Mesenchymal stem cell (in vitro differentiated cells and primary cell): ENCODE measurements around the gene UNC5C.

Experiments
- DNase-seq: peaks from one replicate; pipeline ENCODE4 v3.0.0-alpha.2; 2013
- H2AFZ ChIP-seq: one replicate; pipeline ENCODE4 v1.6.1; 2013; ENCODE audit warnings: low read depth, mild to moderate bottlenecking, control low read depth, inconsistent platforms, low read length, moderate library complexity
- H2AK5ac ChIP-seq: 2 replicates; pipeline ENCODE4 v1.6.1; 2013; ENCODE audit warnings: low read length, moderate library complexity, mild to moderate bottlenecking, inconsistent platforms; ENCODE audit not compliant: severe bottlenecking
- H2BK120ac ChIP-seq: one replicate; pipeline ENCODE4 v1.6.1; 2013; ENCODE audit warnings: low read depth, mild to moderate bottlenecking, inconsistent platforms, low read length, moderate library complexity
- H2BK12ac ChIP-seq, 2 experiments: one replicate each; pipeline ENCODE4 v1.6.1; 2013; ENCODE audit warnings: inconsistent platforms in 2 of 2, low read length in 2 of 2, mild to moderate bottlenecking in 2 of 2, moderate library complexity in 2 of 2, control low read depth in 1 of 2
- H2BK15ac ChIP-seq: one replicate; pipeline ENCODE4 v1.6.1; 2013; ENCODE audit warnings: mild to moderate bottlenecking, low read depth, inconsistent platforms; ENCODE audit not compliant: poor library complexity, severe bottlenecking
- H2BK5ac ChIP-seq: 2 replicates; pipeline ENCODE4 v1.6.1; 2013; ENCODE audit warnings: low read depth, mild to moderate bottlenecking, low read length, control low read depth, inconsistent platforms; ENCODE audit not compliant: poor library complexity, severe bottlenecking
- H3K14ac ChIP-seq, 2 experiments: one replicate each; pipeline ENCODE4 v1.6.1; 2013; ENCODE audit warnings: inconsistent platforms in 2 of 2, low read length in 2 of 2, control low read depth in 1 of 2, mild to moderate bottlenecking in 1 of 2, moderate library complexity in 1 of 2
- H3K18ac ChIP-seq, 2 experiments: one replicate each; pipeline ENCODE4 v1.6.1; 2013; ENCODE audit warnings: inconsistent platforms in 2 of 2, low read length in 2 of 2, control low read depth in 1 of 2, low read depth in 1 of 2, mild to moderate bottlenecking in 1 of 2
- H3K23ac ChIP-seq, 2 experiments: one replicate each; pipeline ENCODE4 v1.6.1; 2013; ENCODE audit warnings: inconsistent platforms in 2 of 2, low read length in 2 of 2, mild to moderate bottlenecking in 2 of 2, moderate library complexity in 2 of 2, control low read depth in 1 of 2
- H3K27ac ChIP-seq: 2 replicates; pipeline ENCODE4 v1.5.1; 2013; ENCODE audit warnings: mild to moderate bottlenecking, moderate library complexity, low read length, control low read depth, inconsistent platforms; ENCODE audit not compliant: poor library complexity, severe bottlenecking
- H3K27me3 ChIP-seq, 2 experiments: 2 replicates each; pipeline versions ENCODE4 v1.6.1 to v1.7.0; 2013; ENCODE audit warnings: low read length in 2 of 2, mild to moderate bottlenecking in 2 of 2, moderate library complexity in 2 of 2, control low read depth in 1 of 2, inconsistent platforms in 1 of 2; ENCODE audit not compliant: control insufficient read depth in 1 of 2, insufficient read depth in 1 of 2
- H3K36me3 ChIP-seq, 2 experiments: 2 replicates each; pipeline versions ENCODE4 v1.6.1 to v1.7.0; 2013; ENCODE audit warnings: low read length in 2 of 2, control low read depth in 1 of 2, inconsistent platforms in 1 of 2, low read depth in 1 of 2, mild to moderate bottlenecking in 1 of 2; ENCODE audit not compliant: insufficient read depth in 2 of 2, control insufficient read depth in 1 of 2
- H3K4ac ChIP-seq, 2 experiments: one replicate each; pipeline ENCODE4 v1.6.1; 2013; ENCODE audit warnings: inconsistent platforms in 2 of 2, low read length in 2 of 2, mild to moderate bottlenecking in 2 of 2, moderate library complexity in 2 of 2, control low read depth in 1 of 2, low read depth in 1 of 2
- H3K4me1 ChIP-seq: 2 replicates; pipeline ENCODE4 v1.6.1; 2013; ENCODE audit warnings: low read depth, low read length, control low read depth; ENCODE audit not compliant: control insufficient read depth, insufficient read depth
- H3K4me2 ChIP-seq: 2 replicates; pipeline ENCODE4 v1.6.1; 2013; ENCODE audit warnings: low read length, mild to moderate bottlenecking, inconsistent platforms; ENCODE audit not compliant: poor library complexity, severe bottlenecking
- H3K4me3 ChIP-seq, 2 experiments: 2 replicates each; pipeline versions ENCODE4 v1.5.1 to v1.7.0; 2013; ENCODE audit warnings: low read length in 2 of 2, mild to moderate bottlenecking in 2 of 2, control low read depth in 1 of 2, low read depth in 1 of 2; ENCODE audit not compliant: insufficient read depth in 1 of 2
- H3K79me1 ChIP-seq: replicated peaks from 2 replicates; pipeline ENCODE4 v1.6.1; 2013; ENCODE audit warnings: mild to moderate bottlenecking, control low read depth, low read length, inconsistent platforms; ENCODE audit not compliant: poor library complexity, severe bottlenecking
- H3K9ac ChIP-seq: 2 replicates; pipeline ENCODE4 v1.7.0; 2013; ENCODE audit warnings: mild to moderate bottlenecking, low read length, moderate library complexity
- H3K9me3 ChIP-seq: 2 replicates; pipeline ENCODE4 v1.7.0; 2013; ENCODE audit warnings: mild to moderate bottlenecking, low read length; ENCODE audit not compliant: control insufficient read depth
- H4K8ac ChIP-seq: one replicate; pipeline ENCODE4 v1.6.1; 2013; ENCODE audit warnings: inconsistent platforms, mild to moderate bottlenecking, low read length, moderate library complexity
- H4K91ac ChIP-seq: one replicate; pipeline ENCODE4 v1.6.1; 2013; ENCODE audit warnings: mild to moderate bottlenecking, low read length, inconsistent platforms
- WGBS: methylation state at CpG from one replicate; pipeline ENCODE4 v1.1.7; 2013; ENCODE audit warnings: mixed read lengths; 5-methylcytosine and 5-hydroxymethylcytosine counted together

UNC5C gene

DNA sequence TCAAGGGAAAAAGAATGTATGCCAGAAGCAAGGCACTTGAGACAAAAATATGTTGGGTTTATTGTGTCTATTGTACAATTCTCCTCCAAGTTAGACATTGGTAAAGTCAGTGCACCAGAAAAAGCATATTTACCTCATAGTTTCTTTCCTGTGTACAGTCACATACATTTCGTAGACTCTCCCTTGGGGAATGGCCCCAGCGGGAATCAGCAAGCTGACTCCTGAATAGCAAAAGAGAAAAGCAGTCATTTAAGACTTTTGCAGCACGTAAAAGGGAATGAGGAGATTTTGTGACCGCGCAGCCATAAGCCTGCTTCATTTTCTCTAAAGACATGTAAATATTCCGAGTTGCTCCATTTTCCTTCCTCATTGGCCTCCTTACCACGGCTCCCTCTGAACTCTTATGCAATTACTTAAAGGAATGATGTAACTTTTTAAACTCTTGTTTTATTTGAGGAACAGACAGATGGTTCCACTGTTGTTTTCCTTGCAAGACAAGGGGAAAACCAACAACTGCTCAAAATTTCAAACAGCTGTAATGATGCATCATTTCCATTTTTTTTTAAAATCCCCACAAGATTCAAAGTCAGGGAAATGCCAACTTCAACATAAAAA is 332.7 kb downstream of the UNC5C start:
- Histone ChIP-seq H3K9ac (no peak overlapping the region), H3K4me1 (no peaks in the 10 kb centered on the region), H3K23ac (no peak overlapping the region), H3K9me3 (no peaks in the 10 kb centered on the region), H3K14ac (no peak overlapping the region), H4K91ac (no peak overlapping the region), H2BK120ac (no peak overlapping the region), H3K4me2 (no peak overlapping the region), H3K27me3 (no peaks in the 10 kb centered on the region), H2BK15ac (no peak overlapping the region), H3K36me3 (no peaks in the 10 kb centered on the region), H3K18ac (no peak overlapping the region), H4K8ac (no peak overlapping the region), H3K4ac (no peak overlapping the region), H3K4me3 (no peak overlapping the region), H3K79me1 (no peaks in the 10 kb centered on the region), H2BK12ac (no peak overlapping the region), H3K27ac (no peak overlapping the region), H2BK5ac (no peak overlapping the region), H2AK5ac (no peak overlapping the region), H2AFZ (no peak overlapping the region)
- DNase-seq: peak; percentile 32
- WGBS: 93% methylated on average over 5 of the region's 7 CpGs

DNA sequence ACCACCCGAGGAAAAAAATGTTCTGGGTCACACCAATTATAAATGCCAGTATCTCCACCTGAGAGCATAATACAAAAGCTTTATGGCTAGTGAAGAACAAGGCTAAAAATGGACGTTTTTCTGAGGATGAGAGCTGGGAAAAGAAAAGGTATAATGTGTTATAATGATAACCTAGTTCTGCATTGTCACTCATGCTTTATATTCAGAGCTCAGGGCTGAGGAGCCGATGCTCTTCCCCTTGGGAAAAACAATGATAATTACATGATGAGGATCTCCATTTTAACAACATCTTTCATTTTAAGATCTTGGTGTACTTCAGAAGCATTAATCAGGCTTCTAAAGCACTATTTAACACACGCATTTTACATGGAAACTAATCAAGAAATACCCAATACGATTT is 333.7 kb downstream of the UNC5C start:
- H3K9me3 ChIP-seq: no peaks in the 10 kb centered on the region
- no peak overlapping the region for H4K8ac ChIP-seq
- H3K4me2 ChIP-seq: no peak overlapping the region
- H3K27ac ChIP-seq: no peak overlapping the region
- H2BK12ac ChIP-seq: no peak overlapping the region
- H4K91ac ChIP-seq: no peak overlapping the region
- no peak for DNase-seq
- no peaks in the 10 kb centered on the region for H3K36me3 ChIP-seq
- no peak overlapping the region for H2BK5ac ChIP-seq
- no peak overlapping the region for H3K18ac ChIP-seq
- H3K4ac ChIP-seq: no peak overlapping the region
- H3K27me3 ChIP-seq: no peaks in the 10 kb centered on the region
- H3K9ac ChIP-seq: no peak overlapping the region
- H2BK120ac ChIP-seq: no peak overlapping the region
- WGBS: 100% methylated on average over 3 of the region's 5 CpGs
- no peak overlapping the region for H2AFZ ChIP-seq
- H3K23ac ChIP-seq: no peak overlapping the region
- H3K14ac ChIP-seq: no peak overlapping the region
- no peaks in the 10 kb centered on the region for H3K4me1 ChIP-seq
- H3K4me3 ChIP-seq: no peak overlapping the region
- no peak overlapping the region for H2AK5ac ChIP-seq
- no peak overlapping the region for H2BK15ac ChIP-seq
- H3K79me1 ChIP-seq: no peaks in the 10 kb centered on the region

DNA sequence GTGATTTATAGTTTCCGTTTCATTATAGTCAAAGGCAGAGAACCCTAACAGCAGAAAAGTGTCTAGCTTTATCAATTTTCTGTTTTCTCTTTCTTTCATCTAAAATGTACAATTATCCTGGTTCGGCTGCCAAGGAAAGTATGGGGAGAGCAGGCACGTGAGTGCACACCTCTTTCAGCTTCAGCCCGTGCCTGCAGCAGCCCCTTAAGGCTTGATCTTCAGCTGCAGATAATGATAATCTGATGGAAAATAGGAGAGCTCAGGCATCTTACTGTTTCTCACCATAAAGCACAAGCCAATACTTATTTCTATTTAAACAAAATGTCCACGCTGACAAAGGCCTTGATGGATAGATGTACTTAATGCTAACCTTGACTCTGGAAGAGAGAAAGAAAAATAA is 334.4 kb downstream of the UNC5C start:
- Histone ChIP-seq H2BK15ac (no peak overlapping the region), H2AFZ (no peak overlapping the region), H3K27me3 (no peaks in the 10 kb centered on the region), H3K14ac (no peak overlapping the region), H3K79me1 (no peaks in the 10 kb centered on the region), H3K4ac (no peak overlapping the region), H3K9ac (no peak overlapping the region), H2AK5ac (no peak overlapping the region), H3K18ac (no peak overlapping the region), H2BK12ac (no peak overlapping the region), H2BK120ac (no peak overlapping the region), H4K91ac (no peak overlapping the region), H3K9me3 (no peaks in the 10 kb centered on the region), H3K23ac (no peak overlapping the region), H3K4me2 (no peak overlapping the region), H3K4me3 (no peak overlapping the region), H2BK5ac (no peak overlapping the region), H3K27ac (no peak overlapping the region), H4K8ac (no peak overlapping the region), H3K4me1 (peaks cover 2% of the 10 kb centered on the region), H3K36me3 (no peaks in the 10 kb centered on the region)
- WGBS: 91% methylated on average over 5 of the region's 5 CpGs
- no peak for DNase-seq

DNA sequence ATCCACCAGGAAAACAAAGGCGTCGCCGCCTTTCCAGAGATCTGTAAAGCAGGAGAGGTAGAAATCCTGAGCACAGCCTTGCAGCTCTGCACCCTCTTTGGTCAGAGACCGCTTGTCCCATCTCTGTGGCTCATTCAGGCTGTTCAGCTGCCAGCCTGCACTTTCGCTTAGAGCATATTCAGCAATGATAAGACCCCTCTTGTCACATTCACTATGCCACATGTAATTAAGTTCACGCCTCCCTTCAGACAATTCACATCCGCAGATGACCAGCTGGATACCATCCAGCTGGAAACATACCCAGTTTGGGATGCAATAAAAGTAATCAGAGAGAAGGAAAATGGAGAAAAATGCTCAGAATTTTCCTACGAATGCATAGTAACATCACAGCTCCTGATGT is 335.4 kb downstream of the UNC5C start:
- Histone ChIP-seq H2BK120ac (no peak overlapping the region), H3K79me1 (no peaks in the 10 kb centered on the region), H2BK15ac (no peak overlapping the region), H3K18ac (no peak overlapping the region), H3K23ac (no peak overlapping the region), H2BK5ac (no peak overlapping the region), H2AFZ (no peak overlapping the region), H2BK12ac (no peak overlapping the region), H4K91ac (no peak overlapping the region), H3K9me3 (no peaks in the 10 kb centered on the region), H3K4ac (no peak overlapping the region), H3K27ac (no peak overlapping the region), H3K14ac (no peak overlapping the region), H3K27me3 (no peaks in the 10 kb centered on the region), H3K4me3 (no peak overlapping the region), H4K8ac (peak overlapping the region; percentile 1), H3K9ac (no peak overlapping the region), H3K36me3 (no peaks in the 10 kb centered on the region), H3K4me2 (no peak overlapping the region), H2AK5ac (no peak overlapping the region), H3K4me1 (peaks cover 2% of the 10 kb centered on the region)
- no peak for DNase-seq
- 99% methylated on average over 6 of the region's 8 CpGs for WGBS
